Neural progenitor cell (in vitro differentiated cells): ENCODE measurements around the gene SCRG1. TPM values are rescaled to one million over a fixed set of nuclear protein-coding genes. Genes with fewer than 3 reads are reported as not detected.
A peak's percentile ranks its signal among the peaks of the same experiment; 100 is the strongest.

ENCODE experiments used
- DNase-seq: peaks from one replicate; pipeline ENCODE4 v3.0.0-alpha.2; 2016; ENCODE audit warnings: low spot score
- H2AFZ ChIP-seq: fragments of 200-600 bp; sonication (generic); replicated peaks from 2 replicates; pipeline ENCODE4 v1.6.1; 2016; ENCODE audit warnings: antibody characterized with exemption
- H3F3A ChIP-seq: fragments of 200-600 bp; sonication (generic); 2 replicates; pipeline ENCODE4 v1.6.1; 2016; ENCODE audit warnings: antibody characterized with exemption, low read depth
- H3K27ac ChIP-seq: fragments of 200-600 bp; sonication (generic); 2 replicates; pipeline ENCODE4 v1.5.1; 2016; ENCODE audit warnings: mild to moderate bottlenecking
- H3K27me3 ChIP-seq: fragments of 200-600 bp; sonication (generic); 2 replicates; pipeline ENCODE4 v1.6.1; 2016; ENCODE audit warnings: mild to moderate bottlenecking, moderate library complexity
- H3K36me3 ChIP-seq: fragments of 200-600 bp; sonication (generic); 2 replicates; pipeline ENCODE4 v1.5.1; 2016
- H3K4me1 ChIP-seq: fragments of 200-600 bp; sonication (generic); 2 replicates; pipeline ENCODE4 v1.6.1; 2016; ENCODE audit warnings: mixed run types
- H3K4me2 ChIP-seq: fragments of 200-600 bp; sonication (generic); 2 replicates; pipeline ENCODE4 v1.6.1; 2016
- H3K4me3 ChIP-seq: fragments of 200-600 bp; sonication (generic); 2 replicates; pipeline ENCODE4 v1.5.1; 2016
- H3K79me2 ChIP-seq: fragments of 200-600 bp; sonication (generic); 2 replicates; pipeline ENCODE4 v1.6.1; 2016; ENCODE audit warnings: low read depth
- H3K9ac ChIP-seq: fragments of 200-600 bp; sonication (generic); 2 replicates; pipeline ENCODE4 v1.6.1; 2016
- H3K9me3 ChIP-seq: fragments of 200-600 bp; sonication (generic); 2 replicates; pipeline ENCODE4 v1.5.1; 2016; ENCODE audit warnings: low read depth
- H4K20me1 ChIP-seq: fragments of 200-600 bp; sonication (generic); 2 replicates; pipeline ENCODE4 v1.6.1; 2016; ENCODE audit warnings: low read depth
- H3K27ac Mint-ChIP-seq: 3 replicates; pipeline ENCODE4 v1.8.0; 2021; ENCODE audit warnings: mixed read lengths
- H3K27me3 Mint-ChIP-seq: 2 replicates; pipeline ENCODE4 v1.8.0; 2022; ENCODE audit warnings: low read depth, mild to moderate bottlenecking, inconsistent platforms, moderate library complexity, mixed read lengths; ENCODE audit not compliant: insufficient read depth
- H3K36me3 Mint-ChIP-seq: 3 replicates; pipeline ENCODE4 v1.8.0; 2021; ENCODE audit warnings: mixed read lengths
- H3K4me1 Mint-ChIP-seq: 3 replicates; pipeline ENCODE4 v1.8.0; 2021; ENCODE audit warnings: mixed read lengths
- H3K4me3 Mint-ChIP-seq: 3 replicates; pipeline ENCODE4 v1.8.0; 2021; ENCODE audit warnings: mild to moderate bottlenecking, moderate library complexity, mixed read lengths
- H3K9me3 Mint-ChIP-seq: 3 replicates; pipeline ENCODE4 v1.8.0; 2020; ENCODE audit warnings: mixed read lengths
- CTCF ChIP-seq: fragments of 200-600 bp; sonication (generic); IDR thresholded peaks from 2 replicates; pipeline ENCODE4 v1.5.1; 2017; ENCODE audit warnings: antibody characterized with exemption, mild to moderate bottlenecking
- EZH2 ChIP-seq: fragments of 200-600 bp; sonication (generic); IDR thresholded peaks from 2 replicates; pipeline ENCODE4 v1.6.1; 2017; ENCODE audit warnings: antibody characterized with exemption, mild to moderate bottlenecking, moderate library complexity
- EZH2phosphoT487 ChIP-seq: fragments of 200-600 bp; sonication (generic); IDR thresholded peaks from 2 replicates; pipeline ENCODE4 v1.6.1; 2017; ENCODE audit warnings: antibody characterized with exemption
- total RNA-seq: library from RNA; depleted of rRNA; stranded (reverse); fragments of >200 nt; gene quantifications from 2 replicates; pipeline ENCODE4 v1.2.3, GENCODE V29; 2015; ENCODE audit warnings: low replicate concordance

The SCRG1 gene
- 0.37 and 0.40 TPM in 2 replicates for total RNA-seq

- no peak within 1 kb of the TSS for H3K27ac ChIP-seq
Observed at GRCh38 chr4:173398779-173399415, at the start of gene SCRG1. TSS of gene SCRG1 (minus strand) at chr4:173399116. CDS start at chr4:173391414, 7,702 bp downstream.

GRCh38 chr4:173448103-173448502 lies 49.2 kb upstream of the SCRG1 start:
- H4K20me1 ChIP-seq = no peaks in the 10 kb centered on the region
- no peak for DNase-seq
- no peak overlapping the region for H3K27ac Mint-ChIP-seq
- H3K4me1 Mint-ChIP-seq = no peaks in the 10 kb centered on the region
- H3K79me2 ChIP-seq = no peaks in the 10 kb centered on the region
- peaks cover 3% of the 10 kb centered on the region for H3K27me3 Mint-ChIP-seq
- no peak overlapping the region for H3K9ac ChIP-seq
- H3K9me3 Mint-ChIP-seq = peaks cover 2% of the 10 kb centered on the region
- H2AFZ ChIP-seq = no peak overlapping the region
- H3K9me3 ChIP-seq = no peaks in the 10 kb centered on the region
- no peaks in the 10 kb centered on the region for H3K36me3 ChIP-seq
- no peak overlapping the region for H3K4me2 ChIP-seq
- H3K4me3 Mint-ChIP-seq = no peak overlapping the region
- no peaks in the 10 kb centered on the region for H3F3A ChIP-seq
- H3K4me1 ChIP-seq = no peaks in the 10 kb centered on the region
- no peak overlapping the region for H3K4me3 ChIP-seq
- TF ChIP-seq EZH2phosphoT487 (no peak), EZH2 (no peak), CTCF (no peak)
- H3K27me3 ChIP-seq = no peaks in the 10 kb centered on the region
- no peak overlapping the region for H3K27ac ChIP-seq
- peaks cover 3% of the 10 kb centered on the region for H3K36me3 Mint-ChIP-seq

More at GRCh38 chr4:173398779-173399415, at the start of gene SCRG1:
- Histone ChIP-seq H3K4me3 (no peak within 1 kb of the TSS), H2AFZ (peak within 1 kb of the TSS; percentile 32), H3K9me3 (no peaks in the 10 kb centered on the region), H3K79me2 (no peaks in the 10 kb centered on the region), H3K4me1 (peaks cover 12% of the 10 kb centered on the region), H3K9ac (no peak within 1 kb of the TSS), H3F3A (no peaks in the 10 kb centered on the region), H3K36me3 (no peaks in the 10 kb centered on the region), H4K20me1 (no peaks in the 10 kb centered on the region), H3K27me3 (no peaks in the 10 kb centered on the region), H3K4me2 (peak within 1 kb of the TSS; percentile 60)
- no peak within 1 kb of the TSS for H3K4me3 Mint-ChIP-seq
- peaks cover 6% of the 10 kb centered on the region for H3K4me1 Mint-ChIP-seq
- no peaks in the 10 kb centered on the region for H3K9me3 Mint-ChIP-seq
- H3K36me3 Mint-ChIP-seq = peaks cover 9% of the 10 kb centered on the region
- no peaks in the 10 kb centered on the region for H3K27me3 Mint-ChIP-seq
- peak; percentile 66 for DNase-seq
- no peak within 1 kb of the TSS for H3K27ac Mint-ChIP-seq
- TF ChIP-seq EZH2phosphoT487 (no peak), EZH2 (no peak), CTCF (no peak)

GRCh38 chr4:173446416-173446815 lies 47.5 kb upstream of the SCRG1 start:
- no peaks in the 10 kb centered on the region for H3K4me1 Mint-ChIP-seq
- Histone ChIP-seq H3K27ac (no peak overlapping the region), H3K27me3 (no peaks in the 10 kb centered on the region), H3K4me3 (no peak overlapping the region), H3K4me2 (no peak overlapping the region), H3F3A (no peaks in the 10 kb centered on the region), H3K9me3 (no peaks in the 10 kb centered on the region), H3K79me2 (no peaks in the 10 kb centered on the region), H3K36me3 (no peaks in the 10 kb centered on the region), H4K20me1 (no peaks in the 10 kb centered on the region), H3K4me1 (no peaks in the 10 kb centered on the region), H3K9ac (no peak overlapping the region), H2AFZ (no peak overlapping the region)
- no peak overlapping the region for H3K27ac Mint-ChIP-seq
- H3K27me3 Mint-ChIP-seq = no peaks in the 10 kb centered on the region
- TF ChIP-seq EZH2phosphoT487 (no peak), EZH2 (no peak), CTCF (no peak)
- H3K9me3 Mint-ChIP-seq = peaks cover 2% of the 10 kb centered on the region
- peaks cover 3% of the 10 kb centered on the region for H3K36me3 Mint-ChIP-seq
- no peak for DNase-seq
- H3K4me3 Mint-ChIP-seq = no peak overlapping the region
